Testis (tissue), 2 donors: ENCODE data around the gene EFNA3.

ENCODE experiments used
- POLR2A ChIP-seq: fragments of 450-650 bp; IDR thresholded peaks from one replicate; pipeline ENCODE4 v1.6.1; 2017; ENCODE audit warnings: antibody characterized with exemption, mild to moderate bottlenecking, moderate library complexity
- TF ChIP-seq, protein P1 (sequence below), 3 experiments: fragments of 450-650 bp in 2 of 3; fragments of 200-600 bp in 1 of 3; sonication (generic) in 1 of 3; IDR thresholded peaks; one replicate each; pipeline ENCODE4 v1.5.1; 2016 to 2019; ENCODE audit warnings: antibody characterized with exemption in 3 of 3, mild to moderate bottlenecking in 2 of 3, moderate library complexity in 1 of 3

DNA sequence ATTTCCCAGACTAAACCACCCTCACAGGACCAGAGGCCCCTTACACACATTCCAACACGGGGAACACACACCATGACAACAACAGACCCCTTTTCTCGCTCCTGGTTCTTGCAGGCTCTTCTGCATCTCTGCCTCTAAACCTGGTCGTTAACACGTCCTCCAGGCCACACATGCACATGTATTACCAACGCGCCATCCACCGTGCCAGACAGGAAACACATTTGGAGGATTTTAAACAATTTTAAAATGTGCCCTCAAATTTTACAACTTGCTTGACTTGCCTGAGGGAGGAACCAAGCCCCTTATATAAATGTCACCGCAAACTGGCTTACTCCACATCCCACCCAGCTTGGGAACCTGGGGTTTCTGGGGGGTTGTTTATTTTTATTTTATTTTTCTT lies 32.2 kb downstream of the EFNA3 start:
- TF ChIP-seq, protein P1, sequence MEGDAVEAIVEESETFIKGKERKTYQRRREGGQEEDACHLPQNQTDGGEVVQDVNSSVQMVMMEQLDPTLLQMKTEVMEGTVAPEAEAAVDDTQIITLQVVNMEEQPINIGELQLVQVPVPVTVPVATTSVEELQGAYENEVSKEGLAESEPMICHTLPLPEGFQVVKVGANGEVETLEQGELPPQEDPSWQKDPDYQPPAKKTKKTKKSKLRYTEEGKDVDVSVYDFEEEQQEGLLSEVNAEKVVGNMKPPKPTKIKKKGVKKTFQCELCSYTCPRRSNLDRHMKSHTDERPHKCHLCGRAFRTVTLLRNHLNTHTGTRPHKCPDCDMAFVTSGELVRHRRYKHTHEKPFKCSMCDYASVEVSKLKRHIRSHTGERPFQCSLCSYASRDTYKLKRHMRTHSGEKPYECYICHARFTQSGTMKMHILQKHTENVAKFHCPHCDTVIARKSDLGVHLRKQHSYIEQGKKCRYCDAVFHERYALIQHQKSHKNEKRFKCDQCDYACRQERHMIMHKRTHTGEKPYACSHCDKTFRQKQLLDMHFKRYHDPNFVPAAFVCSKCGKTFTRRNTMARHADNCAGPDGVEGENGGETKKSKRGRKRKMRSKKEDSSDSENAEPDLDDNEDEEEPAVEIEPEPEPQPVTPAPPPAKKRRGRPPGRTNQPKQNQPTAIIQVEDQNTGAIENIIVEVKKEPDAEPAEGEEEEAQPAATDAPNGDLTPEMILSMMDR (IDR thresholded peaks at IDR 0.05) = no peak
- no peak for TF ChIP-seq POLR2A
